HG03064 (cell line): ENCODE results near the gene IL33.

Experiments used
- ATAC-seq: cut with Tn5 transposase; IDR thresholded peaks from one replicate; pipeline ENCODE4 v1.9.1; 2021; ENCODE audit warnings: low read depth; ENCODE audit not compliant: unreplicated experiment

IL33 gene

GRCh38 chr9:6216002-6216401 lies 395 bp downstream of the IL33 start:
- ATAC-seq, result no peak

- no peak for ATAC-seq
These were observed 1.3 kb downstream of the IL33 start for GRCh38 chr9:6216951-6217350.

GRCh38 chr9:6218099-6218502 lies 2.5 kb downstream of the IL33 start:
- ATAC-seq, result no peak

GRCh38 chr9:6219040-6219439 lies 3.4 kb downstream of the IL33 start:
- ATAC-seq, result no peak

- no peak for ATAC-seq
These were observed 4.4 kb downstream of the IL33 start for GRCh38 chr9:6219981-6220380.

GRCh38 chr9:6224393-6225154 lies 9.0 kb downstream of the IL33 start:
- ATAC-seq, result no peak

DNA sequence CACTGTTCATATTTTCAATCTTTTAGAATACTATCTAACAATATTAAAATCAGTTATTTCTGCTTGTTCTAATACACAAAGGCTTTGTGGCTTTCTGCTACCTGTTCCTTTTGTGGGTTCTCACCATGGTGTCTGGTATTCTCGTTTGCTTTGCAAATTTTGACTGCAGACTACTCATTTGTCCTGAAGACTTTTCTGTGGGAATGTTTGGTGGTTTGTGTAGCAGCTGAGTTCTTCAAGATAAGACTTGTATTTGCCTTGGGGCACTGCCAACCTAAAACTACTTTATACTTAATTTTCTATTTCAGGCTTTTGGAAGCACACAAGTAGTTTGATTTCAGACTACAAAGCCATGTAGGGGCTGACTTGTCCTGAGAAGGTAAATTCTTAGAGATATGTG lies 11.1 kb downstream of the IL33 start:
- ATAC-seq, result no peak

DNA sequence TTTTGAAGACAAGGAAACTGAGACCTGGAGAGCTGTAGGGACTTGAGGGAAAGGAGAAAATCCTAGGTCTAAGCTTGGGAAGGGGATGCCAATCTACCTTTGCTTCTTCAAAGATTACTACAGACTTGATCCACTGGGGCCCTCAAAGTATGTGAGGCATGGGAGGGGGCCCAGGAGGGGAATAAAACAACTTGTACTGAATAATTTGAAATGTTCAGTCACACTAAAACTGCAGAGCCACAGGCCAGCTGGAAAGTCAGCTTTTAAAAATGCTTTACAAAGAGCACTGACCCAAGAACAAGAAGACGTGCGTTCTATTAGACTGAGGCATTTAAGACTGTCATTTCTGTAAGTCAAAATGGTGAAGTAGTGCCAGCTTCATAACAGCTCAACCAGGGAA lies 13.6 kb downstream of the IL33 start:
- no peak for ATAC-seq

GRCh38 chr9:6229619-6230018 lies 14.0 kb downstream of the IL33 start:
- no peak for ATAC-seq

DNA sequence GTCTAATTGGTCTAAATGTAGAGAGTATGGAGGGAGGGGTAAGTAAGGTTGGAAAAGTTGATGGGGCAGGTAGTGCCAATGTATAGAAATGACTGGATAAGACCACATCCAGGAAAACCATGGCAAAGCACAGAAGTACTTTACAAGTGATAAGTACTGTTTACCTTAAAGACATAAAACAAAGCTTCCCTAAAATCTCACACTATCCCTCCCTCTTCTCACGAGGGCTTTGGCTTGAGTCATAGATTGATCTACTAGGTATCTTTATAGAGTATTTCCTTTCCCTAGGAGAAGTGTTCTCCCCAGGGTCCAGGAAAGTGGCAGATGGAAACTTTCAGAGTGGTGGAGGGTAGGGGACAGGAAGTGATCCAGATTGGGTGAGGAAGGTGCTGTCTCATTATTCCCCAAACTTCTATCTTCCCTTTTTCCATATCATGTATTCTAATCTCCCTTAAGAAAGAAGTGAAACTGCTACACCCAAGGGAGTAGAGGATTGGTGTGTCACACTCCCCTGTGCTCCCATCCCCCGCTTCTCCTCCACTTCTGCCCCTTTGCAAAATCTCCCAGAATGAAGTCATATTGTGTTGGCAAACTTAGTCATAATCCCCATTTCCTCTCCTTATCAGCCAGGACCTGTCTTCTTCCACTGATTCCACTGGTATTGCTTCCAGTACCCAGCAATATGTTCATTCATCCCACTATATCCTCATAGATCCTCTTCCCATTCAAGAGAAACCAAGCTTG lies 14.6 kb downstream of the IL33 start:
- no peak for ATAC-seq

- ATAC-seq, result no peak
These were observed 16.8 kb downstream of the IL33 start for GRCh38 chr9:6232336-6232945.

DNA sequence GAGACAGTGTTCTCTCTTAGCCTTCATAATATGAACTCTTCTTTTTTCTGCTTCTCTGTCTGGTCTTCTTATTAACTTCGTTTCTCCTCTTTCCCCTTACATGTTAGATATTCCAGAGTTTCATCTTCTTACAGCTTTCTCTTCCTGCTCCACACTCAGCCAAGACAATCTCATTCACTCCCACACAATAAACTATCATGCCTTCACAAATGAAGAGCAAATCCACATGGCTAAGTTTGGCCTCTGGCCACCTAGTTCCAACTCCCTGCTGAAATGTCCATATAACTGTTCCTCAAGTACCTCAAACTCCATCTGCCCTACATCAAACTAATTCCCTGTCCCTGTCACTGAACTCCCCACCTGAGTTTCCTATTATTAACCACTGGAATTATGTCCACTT lies 18.4 kb downstream of the IL33 start:
- ATAC-seq, result no peak

DNA sequence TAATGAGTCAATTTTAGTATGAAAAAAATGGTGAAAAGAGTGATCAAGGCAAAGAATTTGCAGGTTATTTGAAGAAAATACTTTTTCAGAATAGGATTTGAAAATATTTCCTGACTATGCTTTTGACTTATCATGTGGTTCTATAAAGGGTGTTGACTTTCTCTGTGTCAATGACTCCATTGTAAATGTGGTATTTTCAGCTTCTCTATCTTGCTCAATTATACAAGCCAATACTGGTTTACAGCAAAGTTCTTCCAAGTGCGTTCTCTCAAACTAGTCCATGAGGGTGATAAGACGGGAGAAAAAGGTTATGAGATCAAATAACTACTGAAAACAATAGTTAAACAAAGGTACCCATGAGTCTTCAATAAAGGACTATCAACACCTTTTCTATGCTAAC lies 21.7 kb downstream of the IL33 start:
- no peak for ATAC-seq

GRCh38 chr9:6239048-6239461 lies 23.4 kb downstream of the IL33 start:
- no peak for ATAC-seq

GRCh38 chr9:6239694-6240093 lies 24.1 kb downstream of the IL33 start:
- ATAC-seq, result no peak

DNA sequence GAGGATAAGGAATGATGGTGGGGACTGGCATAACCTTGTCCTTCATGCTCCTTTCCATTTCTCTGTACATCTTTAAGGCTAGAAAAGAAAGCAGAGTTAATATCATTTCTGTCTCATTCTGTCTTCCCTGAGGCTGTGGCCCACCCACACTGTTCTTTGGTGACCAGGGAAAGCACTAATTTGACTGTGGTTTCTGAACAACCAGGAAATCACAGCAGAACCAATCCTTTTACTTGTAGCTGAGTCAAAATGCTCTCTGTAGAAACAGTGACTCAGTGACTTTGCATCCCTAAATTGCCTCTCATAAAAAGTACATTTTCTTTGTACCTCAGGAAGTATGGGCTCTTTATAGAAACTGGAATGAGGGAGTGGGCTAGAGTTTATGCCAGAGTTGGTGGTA lies 28.1 kb downstream of the IL33 start:
- ATAC-seq, result no peak

DNA sequence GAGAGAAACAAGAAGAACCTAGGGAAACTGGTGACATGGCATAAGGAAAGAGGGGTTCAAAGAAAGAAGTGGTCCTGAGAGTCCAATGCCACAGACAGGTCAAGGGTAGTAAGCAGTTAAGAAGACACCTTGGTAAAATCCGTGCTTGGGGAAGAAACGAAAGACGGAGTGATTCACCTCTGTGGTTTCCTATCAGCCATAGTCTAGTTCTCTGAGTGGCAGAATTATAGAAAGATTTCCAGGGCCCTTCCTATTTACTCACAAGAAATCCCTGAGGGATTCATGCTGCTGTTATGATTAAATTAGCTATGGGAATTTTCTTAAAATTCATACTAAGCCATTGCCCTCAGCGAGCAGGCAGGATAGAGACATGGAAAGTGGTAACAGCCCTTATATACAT lies 31.7 kb downstream of the IL33 start:
- no peak for ATAC-seq

DNA sequence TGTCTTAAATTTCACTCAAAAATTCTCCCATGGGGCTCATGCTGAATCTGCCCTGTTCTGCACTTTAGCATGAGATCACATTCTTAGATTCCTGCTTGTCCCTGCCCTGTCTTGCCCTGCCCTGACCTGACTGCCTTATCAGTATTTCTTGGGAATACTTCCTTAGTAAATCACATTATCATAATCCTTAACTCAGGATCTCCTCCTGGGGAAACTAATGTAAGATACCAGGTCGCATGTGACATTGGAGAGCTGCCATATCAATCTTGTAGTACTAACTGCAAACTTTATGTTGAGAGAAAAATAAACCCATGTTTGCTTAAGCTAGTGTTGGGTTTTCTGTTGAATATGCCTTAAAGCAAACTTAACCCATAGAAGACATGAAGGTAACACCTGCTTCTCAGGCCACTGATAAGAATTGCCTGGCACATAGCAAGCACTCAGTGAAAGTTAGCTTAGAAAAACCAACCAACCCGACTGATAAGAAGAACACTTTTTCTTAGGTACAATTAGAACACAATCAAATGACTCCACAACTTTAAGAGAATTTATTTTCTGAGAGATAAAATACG lies 53.3 kb downstream of the IL33 start:
- ATAC-seq, result no peak

- ATAC-seq, result no peak
These were observed 55.3 kb downstream of the IL33 start for GRCh38 chr9:6270896-6271295.

GRCh38 chr9:6271508-6272228 lies 56.1 kb downstream of the IL33 start:
- ATAC-seq, result no peak

DNA sequence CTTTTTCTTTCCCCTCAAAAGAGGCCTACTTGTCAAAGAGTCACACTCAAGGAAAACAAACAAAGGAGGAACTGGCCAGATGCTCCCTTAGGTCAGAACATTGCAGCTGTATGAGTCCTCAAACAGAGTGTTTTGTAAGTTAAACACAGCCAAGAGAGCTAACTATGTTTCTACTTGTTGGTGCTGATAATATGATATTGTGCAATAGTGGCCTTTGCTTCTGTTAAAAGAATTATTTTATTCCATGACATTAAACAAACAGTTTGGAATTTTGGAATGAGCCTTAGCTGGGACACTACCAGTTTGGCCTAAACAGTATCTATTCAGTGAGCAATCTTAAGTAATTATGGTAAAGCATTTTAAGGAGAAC lies 56.6 kb downstream of the IL33 start:
- no peak for ATAC-seq
